Left lung (tissue), 10 donors: ENCODE measurements around the gene LDLRAD3. TPM values are rescaled to one million over a fixed set of nuclear protein-coding genes. Genes with fewer than 3 reads are reported as not detected.
A peak's percentile ranks its signal among the peaks of the same experiment; 100 is the strongest.

Experiments used
- ATAC-seq: fragments of 200-7000 bp; cut with Tn5 transposase; one replicate; pipeline ENCODE4 v1.9.1; 2020; ENCODE audit warnings: moderate library complexity
- DNase-seq, 4 donors: peaks; one replicate each; pipeline ENCODE4 v3.0.0-alpha.2; 2013 to 2020
- H3K27ac ChIP-seq, 2 donors: fragments of 200-600 bp; sonication (generic) in 1 of 2; one replicate each; pipeline versions ENCODE4 v1.5.0 to v1.8.0; 2020 to 2021
- H3K27me3 ChIP-seq, 2 donors: fragments of 200-600 bp; sonication (generic) in 1 of 2; one replicate each; pipeline versions ENCODE4 v1.5.0 to v1.8.0; 2020 to 2021
- H3K36me3 ChIP-seq, 2 donors: fragments of 200-600 bp; sonication (generic) in 1 of 2; one replicate each; pipeline versions ENCODE4 v1.5.0 to v1.8.0; 2020 to 2021
- H3K4me1 ChIP-seq, 2 donors: fragments of 200-600 bp; one replicate each; pipeline ENCODE4 v1.8.0; 2021
- H3K4me3 ChIP-seq, 2 donors: fragments of 200-600 bp; sonication (generic) in 1 of 2; one replicate each; pipeline versions ENCODE4 v1.5.0 to v1.8.0; 2020 to 2021; ENCODE audit warnings: mild to moderate bottlenecking in 1 of 2
- H3K9me3 ChIP-seq, 2 donors: fragments of 200-600 bp; sonication (generic) in 1 of 2; one replicate each; pipeline versions ENCODE4 v1.5.0 to v1.8.0; 2020 to 2021
- intact Hi-C, 2 donors: fragments of 100-400 bp; cut with DNase I; formaldehyde crosslinking; loops; one replicate each; pipeline versions ENCODE4 v1.11.2 to v1.14.2; 2022
- polyA plus RNA-seq, 6 donors: library from polyadenylated mRNA; unstranded; fragments of 120-200 nt; gene quantifications; one replicate each; pipeline ENCODE4 v1.2.1, GENCODE V29; 2013; ENCODE audit not compliant: insufficient read length in 6 of 6
- total RNA-seq, 2 donors: library from RNA; stranded (reverse); fragmentation: NEBNext Ultra II Directional; extraction: Animal tissue kit (Norgen Biotek cat#: 25700); gene quantifications; one replicate each; pipeline ENCODE4 v1.2.1, GENCODE V29; 2021
- TF ChIP-seq, protein P1 (sequence below), 2 donors: fragments of 200-600 bp; sonication (generic) in 1 of 2; IDR thresholded peaks; one replicate each; pipeline versions ENCODE4 v1.5.0 to v1.8.0; 2021; ENCODE audit warnings: antibody characterized with exemption in 2 of 2
- donor health status: DM: no; HTN: yes; CAD: no.
- donor health status: DM: no; HTN: no; CAD: no.

LDLRAD3 gene
- total and polyA plus RNA-seq, 8 donors, result 7.1 to 18.2 (median 16.8) TPM

- Histone ChIP-seq H3K4me3 (no peak overlapping the region), H3K27ac (no peak overlapping the region), H3K27me3 (no peaks in the 10 kb centered on the region), H3K9me3 (no peaks in the 10 kb centered on the region), H3K4me1 (no peaks in the 10 kb centered on the region), H3K36me3 (peaks cover 0 to 3% of the 10 kb centered on the region in 2 donors)
- DNase-seq (no peak), ATAC-seq (no peak)
- TF ChIP-seq, protein P1, sequence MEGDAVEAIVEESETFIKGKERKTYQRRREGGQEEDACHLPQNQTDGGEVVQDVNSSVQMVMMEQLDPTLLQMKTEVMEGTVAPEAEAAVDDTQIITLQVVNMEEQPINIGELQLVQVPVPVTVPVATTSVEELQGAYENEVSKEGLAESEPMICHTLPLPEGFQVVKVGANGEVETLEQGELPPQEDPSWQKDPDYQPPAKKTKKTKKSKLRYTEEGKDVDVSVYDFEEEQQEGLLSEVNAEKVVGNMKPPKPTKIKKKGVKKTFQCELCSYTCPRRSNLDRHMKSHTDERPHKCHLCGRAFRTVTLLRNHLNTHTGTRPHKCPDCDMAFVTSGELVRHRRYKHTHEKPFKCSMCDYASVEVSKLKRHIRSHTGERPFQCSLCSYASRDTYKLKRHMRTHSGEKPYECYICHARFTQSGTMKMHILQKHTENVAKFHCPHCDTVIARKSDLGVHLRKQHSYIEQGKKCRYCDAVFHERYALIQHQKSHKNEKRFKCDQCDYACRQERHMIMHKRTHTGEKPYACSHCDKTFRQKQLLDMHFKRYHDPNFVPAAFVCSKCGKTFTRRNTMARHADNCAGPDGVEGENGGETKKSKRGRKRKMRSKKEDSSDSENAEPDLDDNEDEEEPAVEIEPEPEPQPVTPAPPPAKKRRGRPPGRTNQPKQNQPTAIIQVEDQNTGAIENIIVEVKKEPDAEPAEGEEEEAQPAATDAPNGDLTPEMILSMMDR (IDR thresholded peaks at IDR 0.05), result no peak
- intact Hi-C loops, result no loop called here
These were observed 159.0 kb downstream of the LDLRAD3 start for GRCh38 chr11:36102868-36103267.

- no peak overlapping the region for H3K4me3 ChIP-seq
- H3K9me3 ChIP-seq, result no peaks in the 10 kb centered on the region
- TF ChIP-seq, protein P1 (IDR thresholded peaks at IDR 0.05), result no peak
- ATAC-seq, result no peak
- H3K36me3 ChIP-seq, result no peaks in the 10 kb centered on the region
- no peak for DNase-seq
- intact Hi-C loops, result no loop called here
- no peaks in the 10 kb centered on the region for H3K27me3 ChIP-seq
- H3K4me1 ChIP-seq, result no peaks in the 10 kb centered on the region
- H3K27ac ChIP-seq, result no peak overlapping the region
These were observed 160.2 kb downstream of the LDLRAD3 start for GRCh38 chr11:36103933-36104530.

DNA sequence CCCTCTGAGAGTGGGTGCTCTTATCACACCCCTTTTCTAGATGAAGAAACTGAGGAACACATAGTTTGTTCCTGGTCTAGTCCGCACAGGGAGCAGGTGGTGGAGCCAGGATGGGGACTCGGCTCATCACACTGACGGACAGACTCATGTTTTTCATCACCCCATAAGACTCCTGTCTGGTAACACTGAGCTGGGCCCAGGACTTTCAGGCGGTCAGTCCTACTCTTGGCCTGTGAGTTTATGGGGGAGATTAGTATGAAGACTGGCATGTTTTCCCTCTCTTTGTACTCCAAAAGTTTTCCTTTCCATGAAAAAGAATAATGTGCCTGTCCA, 160.8 kb downstream of the LDLRAD3 start:
- H3K27me3 ChIP-seq, result no peaks in the 10 kb centered on the region
- TF ChIP-seq, protein P1 (IDR thresholded peaks at IDR 0.05), result no peak
- H3K9me3 ChIP-seq, result no peaks in the 10 kb centered on the region
- no peaks in the 10 kb centered on the region for H3K4me1 ChIP-seq
- ATAC-seq (peak; percentile 29), DNase-seq (no peak)
- no peaks in the 10 kb centered on the region for H3K36me3 ChIP-seq
- H3K27ac ChIP-seq, result no peak overlapping the region
- intact Hi-C loops, result no loop called here
- H3K4me3 ChIP-seq, result no peak overlapping the region

GRCh38 chr11:36105743-36106581, 162.1 kb downstream of the LDLRAD3 start:
- no peaks in the 10 kb centered on the region for H3K27me3 ChIP-seq
- no peaks in the 10 kb centered on the region for H3K36me3 ChIP-seq
- no peak for DNase-seq
- intact Hi-C loops, result no loop called here
- no peaks in the 10 kb centered on the region for H3K9me3 ChIP-seq
- peak; percentile 13 for ATAC-seq
- no peaks in the 10 kb centered on the region for H3K4me1 ChIP-seq
- no peak overlapping the region for H3K4me3 ChIP-seq
- TF ChIP-seq, protein P1 (IDR thresholded peaks at IDR 0.05), result no peak
- no peak overlapping the region for H3K27ac ChIP-seq

DNA sequence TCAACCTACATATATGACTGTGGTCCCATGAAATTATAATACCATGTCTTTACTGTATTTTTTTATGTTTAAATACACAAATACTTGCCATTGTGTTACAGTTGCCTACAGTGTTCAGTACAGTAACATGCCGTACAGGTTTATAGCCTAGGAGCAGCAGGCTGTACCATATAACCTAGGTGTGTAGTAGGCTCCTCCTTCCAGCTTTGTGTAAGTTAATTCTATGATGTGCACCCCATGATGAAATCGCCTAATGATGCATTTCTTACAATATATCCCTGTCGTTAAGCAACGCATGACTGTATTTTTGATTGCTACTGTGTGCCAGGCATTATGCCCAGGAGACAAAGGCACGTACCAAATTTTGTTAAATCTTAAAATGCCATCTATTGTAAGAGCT, 163.7 kb downstream of the LDLRAD3 start:
- DNase-seq (no peak), ATAC-seq (no peak)
- TF ChIP-seq, protein P1 (IDR thresholded peaks at IDR 0.05), result no peak
- Histone ChIP-seq H3K27me3 (peaks cover 0 to 3% of the 10 kb centered on the region in 2 donors), H3K36me3 (no peaks in the 10 kb centered on the region), H3K4me3 (no peak overlapping the region), H3K27ac (no peak overlapping the region), H3K4me1 (no peaks in the 10 kb centered on the region), H3K9me3 (no peaks in the 10 kb centered on the region)
- intact Hi-C loops, result no loop called here
